ENCODE results near the gene RGS5.

GRCh38 chr1:163176797-163177196 is 25.9 kb downstream of the RGS5 start:
- TF ChIP-seq EZH2phosphoT487 (IDR thresholded peaks at IDR 0.05; ENCODE audit: low read length) (no peak), CTCF (IDR thresholded peaks at IDR 0.05; ENCODE audit: low read length) (no peak)
